Naive B cell (primary cell): ENCODE measurements around the gene PDRG1. TPM values are rescaled to one million over a fixed set of nuclear protein-coding genes. Genes with fewer than 3 reads are reported as not detected.
A peak's percentile ranks its signal among the peaks of the same experiment; 100 is the strongest.
"Not testable (repeated sequence)": the region's sequence is repeated elsewhere in the genome, so short reads cannot be mapped to it uniquely, and the experiment has no call there.

Experiments used
- ATAC-seq, 2 donors: fragments of 150-1000 bp; cut with Tn5 transposase; 2 replicates each; pipeline ENCODE4 v1.10.0; 2021; ENCODE audit warnings: low read depth in 2 of 2, mild to moderate bottlenecking in 2 of 2, moderate library complexity in 2 of 2
- DNase-seq: peaks from one replicate; pipeline ENCODE4 v3.0.0; 2022
- H3K27ac Mint-ChIP-seq, 6 donors: one replicate each; pipeline ENCODE4 v1.8.0; 2020 to 2022; ENCODE audit warnings: mild to moderate bottlenecking in 6 of 6, mixed read lengths in 6 of 6, moderate library complexity in 5 of 6, inconsistent platforms in 2 of 6
- H3K27me3 Mint-ChIP-seq, 3 donors: one replicate each; pipeline ENCODE4 v1.8.0; 2021 to 2022; ENCODE audit warnings: mixed read lengths in 3 of 3, mild to moderate bottlenecking in 1 of 3
- H3K36me3 Mint-ChIP-seq, 2 donors: one replicate each; pipeline ENCODE4 v1.8.0; 2020 to 2022; ENCODE audit warnings: mixed read lengths in 2 of 2, inconsistent platforms in 1 of 2, mild to moderate bottlenecking in 1 of 2
- H3K4me1 Mint-ChIP-seq, 3 donors: one replicate each; pipeline ENCODE4 v1.8.0; 2020 to 2022; ENCODE audit warnings: mixed read lengths in 3 of 3, inconsistent platforms in 1 of 3, mild to moderate bottlenecking in 1 of 3, moderate library complexity in 1 of 3
- H3K4me3 Mint-ChIP-seq, 8 donors: one replicate each; pipeline ENCODE4 v1.8.0; 2020 to 2022; ENCODE audit warnings: mild to moderate bottlenecking in 8 of 8, mixed read lengths in 8 of 8, moderate library complexity in 8 of 8, inconsistent platforms in 2 of 8
- H3K9me3 Mint-ChIP-seq, 7 donors: one replicate each; pipeline ENCODE4 v1.8.0; 2020 to 2022; ENCODE audit warnings: mixed read lengths in 7 of 7, mild to moderate bottlenecking in 5 of 7, inconsistent platforms in 2 of 7, moderate library complexity in 1 of 7
- polyA plus RNA-seq, 6 donors: library from polyadenylated mRNA; unstranded; fragments of 300-500 nt; fragmentation: Illumina TruSeq; gene quantifications; one replicate each; pipeline ENCODE4 v1.2.3, GENCODE V29; 2021; ENCODE audit warnings: low read depth in 6 of 6

The PDRG1 gene
- polyA plus RNA-seq, 6 donors from 2014 or later, result 16.3 to 27.4 (median 20.8) TPM

DNA sequence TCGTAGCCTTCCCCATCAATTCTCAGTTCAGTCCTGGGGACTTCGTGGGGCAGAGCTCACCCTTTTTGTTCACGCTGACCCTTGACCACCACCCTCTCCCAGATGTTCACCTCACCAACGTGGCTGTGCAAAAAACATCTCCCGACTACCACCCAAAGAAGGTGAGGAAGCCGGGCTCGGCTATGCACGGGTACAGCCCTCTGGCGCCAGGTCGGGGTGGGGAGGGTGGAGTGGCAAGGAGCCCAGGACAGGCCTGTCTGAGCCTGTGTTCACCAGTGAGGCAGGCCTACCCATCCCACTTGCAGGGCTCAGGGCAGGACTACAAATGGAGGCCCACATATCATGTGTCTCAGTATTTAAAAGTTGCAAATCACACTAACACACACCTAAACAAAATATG lies 18.1 kb downstream of the PDRG1 start:
- ATAC-seq (no peak), DNase-seq (no peak)
- peaks cover 0 to 14% (median 0%) of the 10 kb centered on the region in 3 donors for H3K27me3 Mint-ChIP-seq
- H3K4me1 Mint-ChIP-seq, result peaks cover 0 to under 1% (median 0%) of the 10 kb centered on the region in 3 donors
- no peaks in the 10 kb centered on the region for H3K36me3 Mint-ChIP-seq
- no peak overlapping the region for H3K4me3 Mint-ChIP-seq
- H3K9me3 Mint-ChIP-seq, result no peaks in the 10 kb centered on the region
- H3K27ac Mint-ChIP-seq, result no peak overlapping the region

DNA sequence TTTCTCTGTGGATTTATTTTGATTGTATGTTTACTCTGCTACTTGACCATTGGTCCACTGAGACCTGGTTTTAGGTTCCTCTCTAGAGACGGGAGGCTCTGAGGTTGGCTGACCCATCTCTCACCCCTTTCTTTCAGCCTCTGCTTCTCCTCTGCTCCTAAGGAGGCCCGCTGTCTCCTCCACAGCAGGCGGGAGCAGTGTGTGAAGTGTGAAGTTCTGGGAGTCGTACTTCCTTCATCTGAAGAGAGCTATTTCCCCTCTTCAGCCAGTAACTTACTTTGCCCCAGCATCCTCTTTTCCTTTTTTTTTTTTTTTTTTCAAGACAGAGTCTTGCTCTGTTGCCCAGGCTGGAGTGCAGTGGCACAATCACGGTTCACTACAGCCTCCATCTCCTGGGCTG lies 21.1 kb downstream of the PDRG1 start:
- H3K4me3 Mint-ChIP-seq, result no peak overlapping the region
- DNase-seq, result no peak
- ATAC-seq, result no peak

DNA sequence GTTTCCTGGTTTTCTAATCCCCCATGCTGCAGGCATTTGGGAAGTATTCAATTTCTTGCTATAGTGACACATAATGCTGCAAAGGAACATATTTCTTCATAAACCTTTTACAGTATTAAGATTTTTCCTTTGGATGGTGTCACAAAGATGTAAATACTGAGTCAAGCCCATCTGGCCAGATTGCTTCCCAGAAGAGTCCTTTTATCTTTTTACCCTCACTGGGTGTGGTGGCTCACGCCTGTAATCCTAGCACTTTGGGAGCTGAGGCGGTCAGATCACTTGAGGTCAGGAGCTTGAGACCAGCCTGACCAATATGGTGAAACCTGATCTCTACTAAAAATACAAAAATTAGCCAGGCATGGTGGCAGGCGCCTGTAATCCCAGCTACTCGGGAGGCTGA lies 22.2 kb downstream of the PDRG1 start:
- peaks cover 5 to 36% (median 16%) of the 10 kb centered on the region in 3 donors for H3K27me3 Mint-ChIP-seq
- not testable (repeated sequence) for H3K4me1 Mint-ChIP-seq, DNase-seq, H3K4me3 Mint-ChIP-seq, H3K9me3 Mint-ChIP-seq, H3K27ac Mint-ChIP-seq, H3K36me3 Mint-ChIP-seq, ATAC-seq

More for the DNA sequence above, 21.1 kb downstream of the PDRG1 start:
- peak overlapping the region in 1 of 6 donors; percentile 78 for H3K27ac Mint-ChIP-seq
- H3K36me3 Mint-ChIP-seq, result no peaks in the 10 kb centered on the region
- peaks cover 0 to under 1% (median 0%) of the 10 kb centered on the region in 7 donors for H3K9me3 Mint-ChIP-seq
- no peaks in the 10 kb centered on the region for H3K4me1 Mint-ChIP-seq
- peaks cover 5 to 24% (median 7%) of the 10 kb centered on the region in 3 donors for H3K27me3 Mint-ChIP-seq

DNA sequence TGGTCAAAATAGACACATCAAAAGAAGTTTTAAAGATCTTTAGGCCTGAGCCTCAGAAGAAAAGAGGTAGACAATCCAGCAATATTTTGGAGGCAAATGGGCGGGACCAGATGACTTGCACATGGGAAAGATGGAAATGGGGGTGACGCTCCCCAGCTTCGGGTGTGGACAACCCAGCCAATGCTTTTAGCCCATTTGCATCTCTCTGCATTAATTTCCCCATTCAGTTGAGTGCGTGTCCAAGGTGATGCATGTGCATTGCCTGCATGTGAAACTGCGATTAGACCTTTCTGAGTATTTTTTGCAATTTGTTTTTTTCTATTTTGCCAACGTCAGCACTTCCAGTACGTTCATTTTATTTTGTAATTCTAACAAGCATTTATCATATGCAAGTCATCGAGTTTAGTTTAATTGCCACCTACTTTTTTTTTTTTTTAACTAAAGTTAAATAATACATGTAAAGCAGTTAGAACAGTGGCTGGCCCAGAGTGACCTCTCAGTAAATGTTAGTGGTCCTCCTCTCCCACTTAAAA lies 24.2 kb downstream of the PDRG1 start:
- Mint-ChIP-seq H3K4me1 (peaks cover 0 to 9% (median 9%) of the 10 kb centered on the region in 3 donors), H3K9me3 (peaks cover 0 to 2% (median 0%) of the 10 kb centered on the region in 7 donors), H3K27ac (peak overlapping the region in 1 of 6 donors; percentile 13), H3K27me3 (peaks cover 8 to 53% (median 33%) of the 10 kb centered on the region in 3 donors), H3K36me3 (no peaks in the 10 kb centered on the region), H3K4me3 (no peak overlapping the region)
- DNase-seq (no peak), ATAC-seq (no peak)

DNA sequence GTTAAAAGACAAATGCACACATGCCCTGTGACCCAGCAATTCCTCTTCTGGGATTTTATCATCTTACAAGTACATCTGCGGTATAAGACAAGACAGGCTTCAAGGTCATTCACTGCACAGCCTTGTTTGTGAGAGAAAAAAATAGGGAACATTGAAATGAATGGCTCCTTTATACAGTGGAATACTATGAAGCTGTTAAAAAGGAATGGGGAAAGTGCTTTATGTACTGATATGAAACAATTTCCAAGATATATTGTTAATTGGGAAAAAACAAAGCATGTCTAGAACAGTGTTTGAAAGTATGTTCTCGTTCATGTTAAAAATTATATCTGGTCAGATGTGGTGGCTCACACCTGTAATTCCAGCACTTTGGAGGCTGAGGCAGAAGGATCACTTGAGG lies 25.4 kb downstream of the PDRG1 start:
- Mint-ChIP-seq H3K36me3 (no peaks in the 10 kb centered on the region), H3K9me3 (peaks cover 0 to 2% (median 0%) of the 10 kb centered on the region in 7 donors), H3K4me3 (no peak overlapping the region), H3K27me3 (peaks cover 8 to 58% (median 33%) of the 10 kb centered on the region in 3 donors), H3K27ac (peak overlapping the region in 1 of 6 donors; percentile 11), H3K4me1 (peaks cover 0 to 9% (median 9%) of the 10 kb centered on the region in 3 donors)
- ATAC-seq, result no peak
- no peak for DNase-seq

DNA sequence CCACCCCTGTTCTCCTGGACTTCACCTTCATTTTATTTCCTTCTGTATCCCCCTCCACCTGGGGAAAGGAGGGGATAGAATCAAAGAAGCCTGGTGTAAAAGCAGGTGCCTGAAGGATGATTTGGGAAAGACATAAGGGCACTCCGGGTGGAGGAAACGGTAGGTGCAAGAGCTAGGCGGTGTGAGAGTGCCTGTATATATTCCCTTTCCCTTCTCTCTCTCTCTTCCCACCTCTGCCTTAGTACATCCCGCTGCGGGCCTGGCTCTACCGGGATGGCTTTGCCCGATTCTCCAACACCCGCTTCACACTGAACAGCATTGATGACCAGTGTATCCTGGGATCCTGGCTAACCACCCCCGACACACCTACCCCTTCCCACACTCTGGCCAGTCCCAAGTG lies 26.2 kb downstream of the PDRG1 start:
- DNase-seq (no peak), ATAC-seq (no peak)
- Mint-ChIP-seq H3K9me3 (peaks cover 0 to 2% (median 0%) of the 10 kb centered on the region in 7 donors), H3K4me3 (no peak overlapping the region), H3K36me3 (no peaks in the 10 kb centered on the region), H3K27me3 (peaks cover 8 to 53% (median 33%) of the 10 kb centered on the region in 3 donors), H3K4me1 (peaks cover 0 to 9% (median 9%) of the 10 kb centered on the region in 3 donors), H3K27ac (no peak overlapping the region)

DNA sequence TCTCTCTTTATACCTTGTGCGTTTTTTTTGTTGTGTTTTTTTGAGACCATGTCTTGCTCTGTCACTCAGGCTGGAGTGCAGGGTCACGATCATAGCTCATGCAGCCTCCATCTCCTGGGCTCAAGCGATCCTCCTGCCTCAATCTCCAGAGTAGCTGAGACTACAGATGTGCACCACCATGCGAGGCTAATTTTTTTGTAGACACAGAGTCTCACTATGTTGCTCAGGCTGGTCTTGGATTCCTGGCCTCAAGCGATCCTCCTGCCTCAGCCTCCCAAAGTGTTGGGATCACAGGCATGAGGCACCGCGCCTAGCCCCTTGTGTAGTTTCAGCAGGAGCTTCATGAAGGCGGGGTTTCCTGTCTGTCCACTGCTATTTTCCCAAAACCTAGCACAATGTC lies 27.3 kb downstream of the PDRG1 start:
- Mint-ChIP-seq H3K9me3 (peaks cover 0 to 2% (median 0%) of the 10 kb centered on the region in 7 donors), H3K36me3 (no peaks in the 10 kb centered on the region), H3K27ac (no peak overlapping the region), H3K4me1 (peaks cover 0 to 9% (median 9%) of the 10 kb centered on the region in 3 donors), H3K27me3 (peaks cover 8 to 62% (median 33%) of the 10 kb centered on the region in 3 donors), H3K4me3 (peak overlapping the region in 1 of 8 donors; percentile 11)
- ATAC-seq, result no peak
- no peak for DNase-seq

DNA sequence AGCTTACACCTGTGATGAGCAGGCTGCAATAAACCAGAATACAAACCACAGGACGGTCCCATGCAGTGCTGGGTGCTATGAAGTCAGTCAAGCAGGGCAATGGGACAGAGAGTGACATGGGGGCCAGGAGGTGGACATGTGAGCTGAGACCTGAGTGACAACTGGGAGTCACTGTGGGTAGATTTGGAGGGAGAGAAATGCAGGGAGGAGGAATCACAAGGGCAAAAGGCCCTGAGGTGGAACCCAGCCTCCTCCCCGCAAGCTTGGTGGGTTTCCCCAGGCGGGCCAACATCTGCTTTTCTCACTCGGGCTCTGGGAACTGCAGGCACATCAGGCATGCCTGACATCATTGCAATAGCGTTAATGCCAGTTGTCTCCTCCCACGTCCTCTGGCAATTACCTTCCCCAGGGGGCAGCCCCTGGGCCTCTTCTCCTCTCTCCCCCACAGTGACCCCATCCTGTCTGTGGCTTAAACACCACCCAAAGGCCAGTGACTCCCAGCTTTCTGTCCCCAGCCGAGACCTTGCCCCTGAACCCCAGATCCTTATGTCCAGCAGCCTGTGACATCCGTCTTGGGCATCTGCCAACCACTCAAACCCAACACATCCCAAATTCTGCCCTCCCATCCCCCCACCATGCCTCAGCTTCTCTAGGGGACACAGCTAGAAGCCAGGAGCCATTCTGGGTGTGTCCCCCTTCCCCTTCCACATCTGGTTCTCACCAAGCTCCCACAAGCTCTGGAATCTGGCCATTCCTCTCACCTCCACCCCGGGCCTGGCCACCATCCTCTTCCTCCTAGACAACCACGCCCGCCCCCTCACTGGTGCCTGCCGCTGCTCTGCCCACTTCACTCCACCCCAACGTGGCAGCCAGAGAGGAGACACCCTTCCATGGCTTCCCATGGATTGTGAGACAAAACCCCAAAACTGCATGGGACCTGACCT lies 28.2 kb downstream of the PDRG1 start:
- Mint-ChIP-seq H3K27me3 (peaks cover 8 to 58% (median 33%) of the 10 kb centered on the region in 3 donors), H3K4me3 (no peak overlapping the region), H3K36me3 (no peaks in the 10 kb centered on the region), H3K27ac (peak overlapping the region in 1 of 6 donors; percentile 58), H3K4me1 (peaks cover 2 to 9% (median 9%) of the 10 kb centered on the region in 3 donors), H3K9me3 (peaks cover 0 to 2% (median 0%) of the 10 kb centered on the region in 7 donors)
- DNase-seq (no peak), ATAC-seq (peak; percentile 49)

DNA sequence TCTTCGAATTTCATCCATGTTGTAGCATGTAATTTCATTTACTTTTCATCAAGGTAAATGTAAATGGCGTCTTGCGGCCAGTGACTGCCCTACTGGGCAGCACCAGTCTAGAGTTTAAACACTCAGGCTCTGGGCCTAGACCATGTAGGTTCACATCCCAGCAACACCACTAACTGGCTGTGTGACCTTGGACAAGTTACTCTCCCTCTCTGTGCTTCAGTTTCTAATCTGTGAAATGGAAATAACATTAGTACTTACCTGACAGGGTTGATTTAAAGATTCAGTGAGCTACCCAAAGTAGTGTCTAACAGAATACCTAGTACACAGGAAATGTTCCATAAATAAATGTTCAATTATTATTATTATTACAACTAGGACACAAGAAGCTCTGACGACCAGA lies 29.3 kb downstream of the PDRG1 start:
- DNase-seq (no peak), ATAC-seq (no peak)
- H3K27me3 Mint-ChIP-seq, result peaks cover 8 to 56% (median 33%) of the 10 kb centered on the region in 3 donors

DNA sequence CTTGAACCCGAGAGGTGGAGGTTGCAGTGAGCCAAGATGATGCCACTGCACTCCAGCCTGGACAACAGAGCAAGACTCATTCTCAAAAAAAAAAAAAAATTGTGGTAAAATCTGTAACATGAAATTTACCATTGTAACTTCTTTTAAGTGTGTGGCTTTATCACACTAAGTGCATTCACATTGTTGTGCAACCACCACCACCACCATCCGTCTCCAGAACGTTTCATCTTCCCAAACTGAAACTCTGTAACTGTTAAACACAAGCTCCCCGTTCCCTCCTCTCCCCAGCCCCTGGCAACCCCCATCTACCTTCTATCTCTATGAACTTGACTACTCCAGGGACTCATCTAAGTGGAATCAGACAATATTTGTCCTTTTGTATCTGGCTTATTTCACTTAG lies 29.7 kb downstream of the PDRG1 start:
- Mint-ChIP-seq H3K27ac (no peak overlapping the region), H3K27me3 (peaks cover 8 to 56% (median 33%) of the 10 kb centered on the region in 3 donors), H3K36me3 (no peaks in the 10 kb centered on the region), H3K9me3 (peaks cover 0 to 2% (median 0%) of the 10 kb centered on the region in 7 donors), H3K4me3 (no peak overlapping the region), H3K4me1 (peaks cover 9 to 18% (median 10%) of the 10 kb centered on the region in 3 donors)
- ATAC-seq, result no peak
- DNase-seq, result no peak

More for the DNA sequence above, 29.3 kb downstream of the PDRG1 start:
- no peaks in the 10 kb centered on the region for H3K36me3 Mint-ChIP-seq
- no peak overlapping the region for H3K27ac Mint-ChIP-seq
- H3K9me3 Mint-ChIP-seq, result peaks cover 0 to 2% (median 0%) of the 10 kb centered on the region in 7 donors
- peaks cover 9 to 18% (median 10%) of the 10 kb centered on the region in 3 donors for H3K4me1 Mint-ChIP-seq
- H3K4me3 Mint-ChIP-seq, result no peak overlapping the region

DNA sequence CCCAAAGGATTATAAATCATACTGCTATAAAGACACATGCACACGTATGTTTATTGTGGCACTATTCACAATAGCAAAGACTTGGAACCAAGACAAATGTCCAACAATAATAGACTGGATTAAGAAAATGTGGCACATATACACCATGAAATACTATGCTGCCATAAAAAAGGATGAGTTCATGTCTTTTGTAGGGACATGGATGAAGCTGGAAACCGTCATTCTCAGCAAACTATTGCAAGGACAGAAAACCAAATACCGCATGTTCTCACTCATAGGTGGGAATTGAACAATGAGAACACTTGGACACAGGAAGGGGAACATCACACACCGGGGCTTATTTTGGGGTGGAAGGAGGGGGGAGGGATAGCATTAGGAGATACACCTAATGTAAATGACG lies 30.4 kb downstream of the PDRG1 start:
- Mint-ChIP-seq H3K27me3 (peaks cover 8 to 55% (median 32%) of the 10 kb centered on the region in 3 donors), H3K4me1 (peaks cover 9 to 18% (median 10%) of the 10 kb centered on the region in 3 donors)
- ATAC-seq, H3K4me3 Mint-ChIP-seq, H3K27ac Mint-ChIP-seq, H3K9me3 Mint-ChIP-seq, H3K36me3 Mint-ChIP-seq, DNase-seq: not testable (repeated sequence)

DNA sequence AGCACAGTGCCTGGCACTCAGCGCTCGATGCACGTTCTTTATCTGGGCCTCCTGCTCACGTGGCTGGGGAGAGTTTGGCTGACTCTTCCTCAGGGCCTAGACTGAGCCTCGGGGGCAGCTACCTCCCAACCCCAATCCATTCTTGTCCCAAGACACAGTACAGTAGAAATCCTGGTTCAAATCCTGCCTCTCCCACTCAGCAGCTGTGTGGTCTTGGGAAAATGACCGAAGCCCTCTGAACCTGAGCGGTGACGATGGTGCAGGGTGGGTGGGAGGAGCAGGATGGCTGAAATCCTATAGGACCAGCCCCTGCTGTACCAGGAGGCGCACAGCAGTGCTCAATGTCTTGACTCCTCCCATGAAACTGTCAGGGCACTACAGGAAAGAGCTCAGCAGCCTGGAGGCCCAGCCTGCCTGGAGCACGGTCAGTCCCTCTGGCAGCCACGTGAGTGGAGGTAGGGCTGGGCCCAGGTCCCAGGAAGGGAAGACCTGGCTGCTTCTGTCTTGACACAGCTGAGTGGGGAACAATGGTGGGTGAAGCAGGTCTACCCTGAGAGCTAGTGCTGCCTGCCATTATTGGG lies 31.5 kb downstream of the PDRG1 start:
- peaks cover 9 to 20% (median 10%) of the 10 kb centered on the region in 3 donors for H3K4me1 Mint-ChIP-seq
- H3K9me3 Mint-ChIP-seq, result no peaks in the 10 kb centered on the region
- no peak overlapping the region for H3K4me3 Mint-ChIP-seq
- peaks cover 3 to 44% (median 21%) of the 10 kb centered on the region in 3 donors for H3K27me3 Mint-ChIP-seq
- H3K27ac Mint-ChIP-seq, result no peak overlapping the region
- ATAC-seq, result no peak
- no peak for DNase-seq
- no peaks in the 10 kb centered on the region for H3K36me3 Mint-ChIP-seq

DNA sequence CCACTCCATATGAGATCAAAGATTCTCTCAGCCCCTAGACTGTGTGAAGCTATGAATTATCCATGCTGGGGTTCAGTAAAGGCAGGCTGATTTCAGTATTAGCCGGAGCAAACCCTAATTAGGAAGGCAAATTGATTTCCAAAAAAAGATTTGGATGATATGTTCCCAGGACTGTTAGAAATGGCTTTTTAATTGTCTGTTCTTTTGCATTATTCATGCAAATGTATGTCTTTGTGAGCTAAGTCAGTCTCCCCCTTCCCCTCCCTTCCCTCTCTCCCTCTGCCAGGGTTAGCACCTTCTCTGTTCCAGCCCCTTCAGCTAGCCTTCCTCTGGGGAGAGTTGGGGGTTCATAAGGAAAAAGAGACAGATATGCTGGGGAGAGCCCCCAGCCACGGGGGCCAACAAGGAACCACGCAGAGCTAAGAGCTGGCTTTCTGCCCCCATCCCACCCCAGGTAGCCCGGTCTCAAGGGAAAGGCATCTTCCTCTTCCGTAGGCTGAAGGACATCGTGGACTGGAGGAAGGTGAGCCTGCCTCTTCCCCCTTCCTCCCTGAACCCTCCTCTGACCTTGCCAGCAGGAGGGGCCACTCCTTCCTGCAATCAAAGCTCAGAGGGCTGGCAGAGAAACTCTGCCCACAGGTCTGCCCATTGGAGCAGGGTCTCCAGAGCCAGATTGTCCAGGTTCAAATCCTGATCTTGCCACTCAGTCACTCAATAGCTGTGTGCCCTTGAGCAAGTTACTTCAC lies 32.3 kb downstream of the PDRG1 start:
- H3K27ac Mint-ChIP-seq, result no peak overlapping the region
- H3K4me3 Mint-ChIP-seq, result no peak overlapping the region
- H3K4me1 Mint-ChIP-seq, result peaks cover 9 to 20% (median 10%) of the 10 kb centered on the region in 3 donors
- no peaks in the 10 kb centered on the region for H3K36me3 Mint-ChIP-seq
- no peak for DNase-seq
- H3K9me3 Mint-ChIP-seq, result no peaks in the 10 kb centered on the region
- peaks cover 3 to 36% (median 17%) of the 10 kb centered on the region in 3 donors for H3K27me3 Mint-ChIP-seq
- no peak for ATAC-seq
